HG03571 (cell line): ENCODE measurements around the gene PRTG.
"Not testable (repeated sequence)": the region's sequence is repeated elsewhere in the genome, so short reads cannot be mapped to it uniquely, and the experiment has no call there.

ENCODE experiments used
- ATAC-seq: cut with Tn5 transposase; IDR thresholded peaks from one replicate; pipeline ENCODE4 v1.9.1; 2021; ENCODE audit not compliant: unreplicated experiment

The PRTG gene, protein sequence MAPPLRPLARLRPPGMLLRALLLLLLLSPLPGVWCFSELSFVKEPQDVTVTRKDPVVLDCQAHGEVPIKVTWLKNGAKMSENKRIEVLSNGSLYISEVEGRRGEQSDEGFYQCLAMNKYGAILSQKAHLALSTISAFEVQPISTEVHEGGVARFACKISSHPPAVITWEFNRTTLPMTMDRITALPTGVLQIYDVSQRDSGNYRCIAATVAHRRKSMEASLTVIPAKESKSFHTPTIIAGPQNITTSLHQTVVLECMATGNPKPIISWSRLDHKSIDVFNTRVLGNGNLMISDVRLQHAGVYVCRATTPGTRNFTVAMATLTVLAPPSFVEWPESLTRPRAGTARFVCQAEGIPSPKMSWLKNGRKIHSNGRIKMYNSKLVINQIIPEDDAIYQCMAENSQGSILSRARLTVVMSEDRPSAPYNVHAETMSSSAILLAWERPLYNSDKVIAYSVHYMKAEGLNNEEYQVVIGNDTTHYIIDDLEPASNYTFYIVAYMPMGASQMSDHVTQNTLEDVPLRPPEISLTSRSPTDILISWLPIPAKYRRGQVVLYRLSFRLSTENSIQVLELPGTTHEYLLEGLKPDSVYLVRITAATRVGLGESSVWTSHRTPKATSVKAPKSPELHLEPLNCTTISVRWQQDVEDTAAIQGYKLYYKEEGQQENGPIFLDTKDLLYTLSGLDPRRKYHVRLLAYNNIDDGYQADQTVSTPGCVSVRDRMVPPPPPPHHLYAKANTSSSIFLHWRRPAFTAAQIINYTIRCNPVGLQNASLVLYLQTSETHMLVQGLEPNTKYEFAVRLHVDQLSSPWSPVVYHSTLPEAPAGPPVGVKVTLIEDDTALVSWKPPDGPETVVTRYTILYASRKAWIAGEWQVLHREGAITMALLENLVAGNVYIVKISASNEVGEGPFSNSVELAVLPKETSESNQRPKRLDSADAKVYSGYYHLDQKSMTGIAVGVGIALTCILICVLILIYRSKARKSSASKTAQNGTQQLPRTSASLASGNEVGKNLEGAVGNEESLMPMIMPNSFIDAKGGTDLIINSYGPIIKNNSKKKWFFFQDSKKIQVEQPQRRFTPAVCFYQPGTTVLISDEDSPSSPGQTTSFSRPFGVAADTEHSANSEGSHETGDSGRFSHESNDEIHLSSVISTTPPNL

DNA sequence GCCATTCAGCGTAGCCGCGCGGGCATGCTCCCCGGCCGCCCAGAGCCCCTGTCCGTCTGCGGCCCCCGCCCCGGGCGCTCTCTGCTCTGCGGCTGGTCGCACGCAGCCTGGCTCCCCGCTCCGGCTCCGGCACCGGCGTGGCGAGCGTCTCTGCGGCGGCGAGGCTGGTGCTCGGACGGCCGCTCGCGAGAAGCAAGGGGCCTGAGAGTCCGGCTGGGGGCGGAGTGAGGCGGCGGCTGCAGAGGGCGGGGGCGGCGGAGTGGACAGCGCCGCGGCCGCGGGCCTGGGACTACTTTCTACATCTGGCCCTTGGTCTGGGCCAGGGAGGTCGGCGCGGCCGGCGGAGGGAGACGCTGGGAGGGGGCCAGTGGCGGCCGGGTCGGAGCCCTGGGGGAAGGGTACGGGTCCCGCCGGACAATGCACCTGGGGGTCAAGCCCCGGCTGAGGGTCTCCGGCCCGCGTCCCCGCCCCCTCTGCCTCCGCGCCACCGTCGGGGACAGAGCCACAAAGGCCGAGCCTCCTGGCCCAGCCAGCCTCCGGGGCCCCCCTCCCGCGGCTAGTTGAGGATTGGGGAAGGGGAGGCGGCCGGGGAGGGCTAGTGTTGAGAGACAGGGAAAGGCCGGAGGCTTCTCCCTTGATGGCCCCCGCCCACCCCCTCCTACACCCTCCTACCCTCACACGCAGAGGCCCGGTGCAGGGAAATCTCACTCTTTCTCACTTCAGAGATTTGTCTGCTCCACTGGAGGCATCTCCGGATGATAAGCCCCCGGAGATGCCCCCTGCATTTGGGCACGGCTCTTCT, at the start of gene PRTG:
Gene PRTG (minus strand): TSS at position 226 of the 802 bp plus-strand sequence. CDS start 221 bp downstream, at position 5.
- no peak for ATAC-seq

DNA sequence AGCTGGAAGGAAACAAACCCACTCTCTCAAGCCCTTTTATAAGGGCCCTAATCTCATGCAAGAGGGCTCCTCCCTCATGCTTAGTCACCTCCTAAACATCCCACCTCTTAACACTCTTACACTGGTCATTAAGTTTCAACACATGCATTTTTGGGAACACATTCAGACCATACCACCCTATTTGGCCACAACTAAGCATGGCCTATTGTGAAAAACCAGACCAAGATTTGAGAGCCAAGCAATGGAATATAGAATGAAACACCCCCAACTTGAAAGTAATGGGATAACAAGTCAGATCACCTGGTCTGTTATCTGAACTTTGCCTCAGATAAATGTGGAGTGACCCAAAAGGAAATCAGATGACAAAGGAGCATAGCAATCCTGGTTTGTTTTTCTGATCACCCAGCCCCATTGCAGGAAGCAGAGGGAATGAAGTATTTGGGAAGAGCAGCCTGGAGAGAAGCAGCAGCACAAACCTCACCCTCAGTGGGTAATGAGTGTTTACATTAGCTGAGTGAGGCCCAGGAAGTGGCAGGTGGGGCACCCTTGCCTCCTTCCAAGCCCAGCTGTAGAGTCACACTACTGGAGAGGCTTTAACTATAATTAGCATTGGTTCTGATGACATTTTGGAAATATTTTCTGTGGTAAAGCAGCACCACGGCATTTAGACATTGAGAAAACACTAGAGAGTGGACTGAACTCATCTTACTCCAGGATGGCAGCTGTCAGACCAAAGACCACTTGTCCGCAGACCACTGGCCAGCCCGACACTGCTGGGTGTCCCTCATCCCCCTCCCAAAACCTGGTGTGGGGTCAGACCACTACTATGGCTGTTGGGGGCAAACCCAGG, 48.8 kb upstream of the PRTG start:
- no peak for ATAC-seq

DNA sequence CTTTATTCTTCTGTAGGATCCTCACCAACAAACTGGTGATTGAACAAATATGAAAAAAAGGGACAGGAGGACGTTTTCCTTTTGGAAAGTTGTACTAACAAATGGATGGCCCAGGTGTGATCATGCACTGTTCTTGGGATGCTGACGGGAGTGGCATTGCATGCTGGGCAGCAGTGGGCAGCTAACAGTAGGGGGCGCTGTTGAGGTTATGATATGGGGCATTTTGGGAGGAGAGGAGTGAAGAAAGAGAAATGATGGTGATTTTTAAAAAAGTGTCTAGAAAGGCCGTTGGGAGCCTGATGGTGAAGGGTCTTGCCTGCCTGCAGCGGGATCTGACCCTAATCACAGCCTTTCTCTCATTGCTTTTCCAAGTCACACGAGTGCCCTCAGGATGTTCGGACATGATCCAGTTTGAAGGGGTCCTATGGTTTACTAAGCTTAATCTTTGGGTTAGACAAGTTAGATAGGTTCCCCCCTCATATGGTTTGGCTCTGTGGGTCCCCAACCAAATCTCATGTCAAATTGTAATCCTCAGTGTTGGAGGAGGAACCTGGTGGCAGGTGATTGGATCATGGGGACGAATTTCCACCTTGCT, 46.2 kb upstream of the PRTG start:
- no peak for ATAC-seq

DNA sequence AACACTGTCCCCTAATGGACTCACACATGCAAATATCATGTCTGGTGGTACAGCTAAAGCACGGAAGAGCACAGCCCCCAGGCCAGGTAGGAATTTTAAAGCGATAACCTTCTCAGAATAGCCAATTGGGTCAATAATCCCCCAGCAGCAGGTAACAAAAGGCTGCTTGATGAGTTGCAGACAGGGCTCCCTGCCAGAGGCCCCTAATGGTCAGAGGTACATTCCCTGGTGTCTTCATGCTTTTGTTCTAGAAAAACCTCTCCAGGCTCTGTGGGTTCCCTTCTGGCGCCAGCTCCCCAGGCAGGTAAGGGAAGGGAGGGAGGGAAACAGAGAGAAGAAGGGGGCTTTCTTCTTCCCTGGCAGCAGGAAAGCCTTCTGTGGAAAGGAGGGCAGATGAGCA, 43.4 kb upstream of the PRTG start:
- no peak for ATAC-seq

DNA sequence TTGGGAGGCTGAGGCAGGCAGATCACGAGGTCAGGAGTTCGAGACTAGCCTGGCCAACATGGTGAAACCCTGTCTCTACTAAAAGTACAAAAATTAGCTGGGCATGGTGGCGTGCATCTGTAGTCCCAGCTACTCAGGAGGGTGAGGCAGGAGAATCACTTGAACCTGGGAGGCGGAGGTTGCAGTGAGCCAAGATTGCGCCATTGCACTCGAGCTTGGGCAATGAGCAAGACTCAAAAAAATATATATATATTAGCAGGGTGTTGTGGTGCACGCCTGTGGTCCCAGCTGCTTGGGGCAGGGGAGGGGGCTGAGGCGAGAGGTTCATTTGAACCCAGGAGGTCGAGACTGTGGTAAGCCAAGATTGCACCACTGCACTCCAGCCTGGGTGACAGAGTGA, 42.6 kb upstream of the PRTG start:
- ATAC-seq, result not testable (repeated sequence)

DNA sequence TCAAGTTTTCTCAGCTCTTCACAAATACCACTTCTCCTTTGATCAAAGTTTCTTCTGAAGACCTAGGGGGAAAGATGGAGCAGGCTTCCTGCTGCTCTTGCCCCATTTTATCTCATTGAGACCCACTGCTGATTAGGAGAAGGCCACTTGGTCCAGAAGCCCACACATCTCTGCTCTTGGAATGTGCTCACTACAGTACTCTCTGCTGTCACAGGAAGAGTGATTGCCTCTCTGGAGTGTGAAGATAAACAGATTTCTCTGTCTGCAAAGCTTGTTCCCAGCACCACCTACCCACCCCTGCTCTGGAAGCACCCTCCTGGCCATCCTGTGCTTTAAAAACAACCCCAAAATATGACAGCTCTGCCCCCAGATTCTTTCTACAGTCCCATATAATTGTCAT, 41.3 kb upstream of the PRTG start:
- no peak for ATAC-seq

DNA sequence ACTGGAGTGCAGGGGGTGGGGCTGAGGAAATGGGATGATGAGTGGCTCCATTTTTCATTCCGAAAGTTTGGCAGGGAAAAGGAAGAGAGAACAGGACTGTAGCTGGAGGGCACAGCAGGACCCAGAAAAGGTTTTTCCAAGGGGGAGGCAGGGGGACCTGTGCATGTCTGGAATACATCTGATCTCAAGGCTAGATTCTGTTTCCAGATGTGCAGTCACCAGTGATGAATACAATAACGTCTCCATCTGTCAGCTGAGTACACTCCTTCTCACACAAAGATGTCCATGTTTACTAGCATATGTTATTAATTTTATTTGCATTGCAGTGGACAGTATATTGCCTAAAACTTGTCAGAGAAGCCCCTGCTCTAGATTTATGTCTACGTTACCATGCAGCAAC, 39.9 kb upstream of the PRTG start:
- ATAC-seq, result no peak

DNA sequence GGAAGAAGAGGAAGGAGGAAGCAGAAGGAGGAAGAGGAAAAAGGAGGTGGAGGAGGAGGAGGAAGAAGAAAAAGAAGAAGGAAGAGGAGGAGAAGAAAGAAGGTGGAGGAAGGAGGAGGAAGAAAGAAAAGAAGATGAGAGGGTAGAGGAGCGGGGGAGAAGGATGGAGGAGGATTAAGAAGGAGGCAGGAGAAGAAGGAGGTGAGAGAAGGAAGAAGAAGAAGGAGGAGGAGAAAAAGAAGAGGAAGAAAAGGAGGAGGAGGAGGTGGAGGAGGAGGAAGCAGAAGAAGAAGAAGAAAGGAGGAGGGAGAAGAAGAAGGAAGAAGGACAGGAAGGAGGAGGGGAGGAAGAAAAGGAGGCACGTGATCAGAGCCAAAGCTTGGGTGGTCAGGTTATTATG, 37.3 kb upstream of the PRTG start:
- no peak for ATAC-seq

DNA sequence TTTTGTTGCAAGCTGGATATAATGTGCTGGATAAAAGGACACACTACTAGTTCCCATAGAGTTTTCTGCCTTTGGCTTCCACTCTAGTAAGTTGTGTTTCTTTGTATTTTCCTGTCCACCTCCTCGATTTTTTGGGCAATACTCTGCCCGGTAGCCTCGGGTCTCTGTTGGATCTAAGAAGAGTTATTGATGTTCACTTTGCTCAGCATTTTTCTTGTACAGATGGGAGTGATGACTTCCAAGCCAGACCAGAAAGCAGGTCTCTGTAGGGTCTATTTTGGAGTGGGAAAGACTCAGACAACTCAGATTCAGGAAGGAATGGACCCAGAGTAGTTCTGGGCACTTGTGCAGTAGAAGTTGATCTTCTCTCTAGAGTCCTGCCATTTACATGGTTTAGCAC, 36.0 kb upstream of the PRTG start:
- ATAC-seq, result no peak

DNA sequence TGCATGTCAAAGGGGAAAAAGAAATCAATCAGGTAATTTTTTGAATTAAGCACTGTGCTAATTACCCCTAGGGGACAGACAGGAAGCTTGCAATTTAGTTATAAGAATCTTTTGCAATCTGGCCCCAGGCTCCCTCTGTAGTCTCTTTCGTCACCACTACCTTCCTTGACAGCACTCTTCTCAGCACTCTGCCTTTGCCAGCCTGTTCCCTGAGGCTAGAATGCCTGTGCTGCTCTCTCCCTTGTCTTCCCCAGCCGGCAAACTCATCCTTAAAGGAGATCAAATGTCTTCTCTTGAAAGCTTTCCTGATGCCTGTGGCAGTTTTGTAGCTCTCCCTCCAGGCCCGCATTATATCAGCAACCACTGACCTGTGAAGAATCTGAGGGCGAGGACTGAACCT, 32.4 kb upstream of the PRTG start:
- no peak for ATAC-seq

DNA sequence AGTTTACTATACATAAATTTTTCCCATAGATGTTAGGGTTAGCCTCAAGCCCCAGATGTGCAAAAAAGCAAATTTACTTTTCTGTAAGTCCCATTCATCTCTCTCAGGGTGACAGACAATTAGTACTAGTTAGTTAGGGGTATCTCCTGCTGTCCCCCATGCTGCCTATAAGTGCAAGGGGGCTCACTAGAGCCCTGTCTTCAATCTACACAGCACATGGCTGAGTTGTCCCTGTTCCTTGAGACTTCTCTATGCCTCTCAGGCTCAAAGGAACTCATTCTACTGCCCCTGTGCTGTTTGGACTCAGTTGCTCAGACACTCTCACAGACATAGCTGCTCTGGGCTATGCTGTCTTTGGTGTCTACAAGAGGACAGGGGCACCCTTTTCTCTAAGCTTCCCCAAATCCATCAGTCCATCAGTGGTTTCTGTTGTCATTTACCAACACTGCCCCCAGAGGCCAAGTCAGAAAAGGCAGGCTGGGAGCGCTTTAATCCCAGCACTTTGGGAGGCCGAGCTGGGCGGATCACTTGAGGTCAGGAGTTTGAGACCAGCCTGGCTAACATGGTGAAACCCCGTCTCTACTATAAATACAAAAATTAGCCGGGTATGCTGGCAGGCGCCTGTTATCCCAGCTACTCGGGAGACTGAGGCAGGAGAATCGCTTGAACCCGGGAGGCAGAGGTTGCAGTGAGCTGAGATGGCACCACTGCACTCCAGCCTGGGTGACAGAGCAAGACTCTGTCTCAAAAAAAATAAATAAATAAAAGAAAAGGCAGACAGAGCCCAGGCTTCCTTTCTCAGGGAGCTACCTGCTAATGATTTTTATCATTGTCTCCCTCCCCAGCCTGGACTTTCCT, 31.4 kb upstream of the PRTG start:
- ATAC-seq, result no peak

DNA sequence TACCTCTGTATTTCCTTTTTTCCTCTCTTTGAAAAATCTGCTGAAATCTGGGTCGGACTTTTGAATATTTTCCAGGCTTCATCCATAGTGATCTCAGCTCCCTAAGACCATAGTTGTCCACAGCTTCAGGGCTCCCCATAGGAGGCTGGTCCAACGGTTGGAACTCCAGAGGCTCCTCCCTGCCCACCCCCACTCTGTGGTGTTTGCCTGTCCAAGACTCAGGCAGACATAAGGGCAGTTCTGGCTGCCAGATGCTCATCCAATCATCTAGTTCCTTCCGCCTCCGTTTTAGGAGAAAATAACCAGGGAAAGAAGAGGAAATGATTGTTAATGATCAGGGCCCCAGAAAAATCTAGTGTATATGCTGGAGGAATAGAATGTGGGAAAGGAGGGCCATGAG, 27.9 kb upstream of the PRTG start:
- ATAC-seq, result no peak

DNA sequence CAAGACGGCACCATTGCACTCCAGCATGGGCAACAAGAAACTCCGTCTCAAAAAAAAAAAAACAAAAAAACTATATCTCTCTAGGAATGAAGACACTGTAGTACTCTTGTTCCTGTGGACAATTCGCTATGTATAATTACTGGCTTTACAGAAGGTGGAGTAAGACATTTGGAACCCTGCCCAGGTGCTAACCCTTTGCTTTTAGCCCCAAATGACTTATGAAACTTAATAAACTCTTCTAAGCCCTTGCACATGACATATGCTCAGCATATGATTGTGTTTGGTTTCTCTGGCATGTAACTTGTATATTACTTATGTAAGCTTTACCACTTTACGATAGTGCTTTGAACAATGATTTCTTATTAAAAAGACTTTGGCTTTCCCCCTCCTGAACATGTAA, 27.3 kb upstream of the PRTG start:
- ATAC-seq, result no peak

DNA sequence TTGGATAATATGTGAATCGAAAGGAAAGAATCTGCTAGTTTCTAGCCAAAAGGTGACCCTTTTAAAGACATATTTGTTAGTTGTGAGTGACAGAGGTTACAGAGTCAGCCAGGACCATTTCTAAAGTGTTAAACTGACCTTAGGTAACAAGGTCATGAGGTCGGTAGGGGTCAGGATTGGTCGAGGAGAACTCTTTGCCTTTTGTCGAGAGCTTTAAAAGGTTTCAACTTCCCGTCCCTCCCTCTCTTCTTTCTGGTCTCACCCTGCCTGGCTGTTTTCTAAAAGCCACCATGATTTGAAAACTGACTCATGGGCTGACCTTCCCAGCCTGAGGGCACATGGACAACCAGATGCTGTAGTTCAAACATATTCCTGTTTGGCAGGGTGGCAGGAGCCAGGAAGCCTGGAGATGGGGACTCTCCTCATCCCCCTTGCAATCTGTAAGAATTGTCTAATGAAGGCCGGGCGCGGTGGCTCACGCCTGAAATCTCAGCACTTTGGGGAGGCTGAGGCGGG, 25.8 kb upstream of the PRTG start:
- no peak for ATAC-seq

DNA sequence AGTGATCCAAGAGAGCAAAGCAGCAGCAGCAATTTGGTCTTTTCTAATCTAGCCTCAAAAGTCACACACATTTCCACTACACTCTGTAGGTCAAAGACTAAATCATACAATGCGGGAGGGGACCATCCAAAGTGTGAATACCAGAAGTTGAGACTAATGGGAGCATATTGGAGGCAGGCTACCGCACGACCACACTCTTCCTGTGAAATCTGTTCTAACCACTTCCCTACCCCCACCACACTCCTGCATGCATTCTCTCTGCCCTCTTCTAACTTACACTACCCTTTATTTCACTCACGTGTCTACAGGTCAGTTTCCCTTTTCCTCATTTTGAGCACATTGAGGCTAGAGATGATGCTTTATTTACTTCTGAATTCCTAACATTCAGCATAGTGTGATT, 23.7 kb upstream of the PRTG start:
- no peak for ATAC-seq

DNA sequence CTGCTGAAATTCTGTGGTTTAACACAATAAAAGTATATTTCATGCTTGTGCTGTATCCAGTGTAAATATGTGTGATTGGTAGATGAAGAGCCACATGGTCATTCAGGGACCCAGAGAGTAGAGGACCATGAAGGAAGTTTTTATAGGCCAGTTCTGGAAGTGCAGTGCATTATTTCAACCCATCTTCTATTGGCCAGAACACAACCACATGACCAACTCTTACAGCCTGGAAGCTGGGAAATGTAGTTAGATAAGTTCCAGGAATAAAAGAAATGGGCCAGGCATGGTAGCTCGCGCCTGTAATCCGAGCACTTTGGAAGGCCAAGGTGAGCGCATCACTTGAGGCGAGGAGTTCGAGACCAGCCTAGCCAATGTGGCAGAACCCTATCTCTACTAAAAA, 21.4 kb upstream of the PRTG start:
- no peak for ATAC-seq

DNA sequence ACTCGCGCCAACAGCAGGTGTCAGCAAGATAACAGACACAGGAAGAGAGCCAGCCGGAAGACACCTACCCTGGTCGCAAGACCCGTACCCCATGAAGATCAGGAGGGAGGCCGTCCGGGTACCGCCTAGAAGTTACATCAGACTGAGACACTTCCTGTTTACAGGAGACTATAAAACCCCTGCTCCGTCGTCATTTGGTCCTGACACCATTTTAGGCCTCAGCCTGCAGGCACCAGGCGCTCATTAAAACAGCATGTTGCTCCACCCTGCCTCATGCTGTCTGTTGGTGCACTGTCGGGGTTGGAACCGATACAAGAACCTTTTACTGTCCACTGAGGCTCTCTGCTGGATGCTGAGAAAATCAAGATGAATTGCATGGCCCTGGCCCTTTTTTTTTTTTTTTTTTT, 15.6 kb upstream of the PRTG start:
- no peak for ATAC-seq

DNA sequence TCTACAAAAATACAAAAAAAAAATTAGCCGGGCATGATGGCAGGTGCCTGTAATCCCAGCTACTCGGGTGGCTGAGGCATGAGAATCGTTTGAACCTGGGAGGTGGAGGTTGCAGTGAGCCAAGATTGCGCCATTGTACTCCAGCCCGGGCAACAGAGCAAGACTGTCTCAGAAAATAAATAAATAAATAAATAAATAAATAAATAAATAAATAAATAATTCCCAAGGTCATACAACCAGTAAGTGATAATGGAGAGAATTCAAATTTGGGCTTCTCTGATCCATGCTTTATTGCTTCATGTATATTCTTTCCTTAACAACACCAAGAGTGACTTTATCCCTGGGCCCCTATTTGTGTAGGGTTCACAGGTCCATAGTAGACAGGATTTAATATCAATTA, 10.5 kb upstream of the PRTG start:
- ATAC-seq, result not testable (repeated sequence)
